Measurements from ENCODE around the gene MESP2. TPM values are rescaled to one million over a fixed set of nuclear protein-coding genes. Genes with fewer than 3 reads are reported as not detected.

The MESP2 gene
- total RNA-seq, 2 experiments from 2014 or later, result not detected

- no peaks in the 10 kb centered on the region for H3K4me1 Mint-ChIP-seq (ENCODE audit: low read depth)
- ATAC-seq, result no peak
- H3K27ac Mint-ChIP-seq, result no peak overlapping the region
- peaks cover 12% of the 10 kb centered on the region for H3K27me3 Mint-ChIP-seq (ENCODE audit: low read depth)
- ChIA-PET POLR2A (no interaction called here), CTCF (interaction anchor here (1.4 to 3.2 kb wide), 2 partner anchors 7 to 13 kb away, joined by 4 to 21 read pairs; no protein-coding TSS in a partner anchor)
- H3K36me3 Mint-ChIP-seq (ENCODE audit: low read depth), result no peaks in the 10 kb centered on the region
- H3K4me3 Mint-ChIP-seq, result no peak overlapping the region
- DNase-seq, result no peak
- no peaks in the 10 kb centered on the region for H3K9me3 Mint-ChIP-seq (ENCODE audit: insufficient read depth)
Measured at GRCh38 chr15:89747708-89748682, 28.1 kb upstream of the MESP2 start.

GRCh38 chr15:89749054-89749453, 27.1 kb upstream of the MESP2 start:
- CTCF ChIA-PET, result interaction anchor here (1.4 to 3.2 kb wide), 2 partner anchors 9 to 12 kb away, joined by 4 to 21 read pairs; no protein-coding TSS in a partner anchor
- H3K36me3 Mint-ChIP-seq (ENCODE audit: low read depth), result no peaks in the 10 kb centered on the region
- POLR2A ChIA-PET, result no interaction called here

DNA sequence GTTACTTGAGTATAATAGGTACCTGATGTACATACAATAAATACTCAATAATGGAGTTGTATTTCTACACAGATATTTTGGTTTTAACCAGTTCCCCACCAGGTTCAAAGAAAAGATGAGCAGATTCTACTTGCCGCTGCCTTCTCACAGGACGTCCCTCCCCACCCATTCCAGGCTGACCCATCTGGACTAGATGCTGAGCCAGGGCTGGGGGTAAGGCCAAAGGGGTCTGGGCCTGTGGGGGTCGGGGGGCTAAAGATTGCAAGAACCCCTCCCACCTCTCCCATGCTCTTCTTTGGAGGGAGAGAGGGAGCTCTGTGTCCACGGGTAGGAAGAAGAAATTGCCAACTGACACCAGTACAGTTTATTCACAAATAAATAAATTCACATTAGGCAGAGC, 26.6 kb upstream of the MESP2 start:
- Mint-ChIP-seq H3K27me3 (ENCODE audit: low read depth) (peaks cover 17% of the 10 kb centered on the region), H3K4me3 (peak overlapping the region; percentile 69), H3K9me3 (ENCODE audit: insufficient read depth) (no peaks in the 10 kb centered on the region), H3K36me3 (ENCODE audit: low read depth) (no peaks in the 10 kb centered on the region), H3K27ac (no peak overlapping the region), H3K4me1 (ENCODE audit: low read depth) (no peaks in the 10 kb centered on the region)
- ATAC-seq (no peak), DNase-seq (no peak)
- POLR2A ChIA-PET, result no interaction called here
- CTCF ChIA-PET, result interaction anchor here (1.4 to 3.2 kb wide), 2 partner anchors 9 to 12 kb away, joined by 4 to 21 read pairs; no protein-coding TSS in a partner anchor

More at GRCh38 chr15:89749054-89749453, 27.1 kb upstream of the MESP2 start:
- DNase-seq (no peak), ATAC-seq (no peak)
- no peaks in the 10 kb centered on the region for H3K4me1 Mint-ChIP-seq (ENCODE audit: low read depth)
- no peak overlapping the region for H3K4me3 Mint-ChIP-seq
- no peaks in the 10 kb centered on the region for H3K9me3 Mint-ChIP-seq (ENCODE audit: insufficient read depth)
- peaks cover 15% of the 10 kb centered on the region for H3K27me3 Mint-ChIP-seq (ENCODE audit: low read depth)
- H3K27ac Mint-ChIP-seq, result no peak overlapping the region

DNA sequence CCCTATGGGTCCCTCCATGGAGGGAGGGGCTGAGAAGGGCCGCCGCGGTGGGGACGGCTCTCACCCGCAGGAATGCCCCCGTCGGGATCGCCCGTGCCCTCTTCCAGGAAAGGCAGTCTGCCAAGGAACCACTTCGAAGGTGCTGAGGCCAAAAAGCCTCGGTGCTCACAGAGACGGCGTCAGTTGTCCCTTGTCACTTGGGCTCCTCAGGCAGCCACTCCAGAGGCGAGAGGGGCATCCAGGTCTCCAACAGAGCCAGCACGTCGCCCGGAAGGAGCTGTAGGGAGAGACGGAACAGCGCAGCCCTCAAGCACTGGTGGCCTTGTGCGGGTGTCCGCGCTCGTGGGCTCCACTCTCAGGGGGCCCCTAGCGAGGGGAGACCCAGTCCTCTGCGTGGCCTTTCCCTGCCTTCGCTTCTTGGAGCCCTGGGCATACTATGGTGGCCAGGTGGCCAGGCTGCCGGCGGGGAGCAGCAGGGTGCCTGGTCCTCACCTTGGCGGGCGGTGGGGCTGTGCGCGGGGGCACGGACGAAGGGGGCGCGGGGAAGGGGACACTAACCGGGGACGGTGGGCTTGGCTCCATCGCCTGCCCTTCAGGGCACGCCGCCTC, 26.1 kb upstream of the MESP2 start:
- CTCF ChIA-PET, result interaction anchor here (0.9 to 3.7 kb wide), 4 partner anchors 10 to 127 kb away, joined by 4 to 32 read pairs (median 16); no protein-coding TSS in a partner anchor
- POLR2A ChIA-PET, result no interaction called here
- H3K27ac Mint-ChIP-seq, result peak overlapping the region; percentile 55
- DNase-seq (no peak), ATAC-seq (peak; percentile 7)
- peaks cover 21% of the 10 kb centered on the region for H3K27me3 Mint-ChIP-seq (ENCODE audit: low read depth)
- H3K36me3 Mint-ChIP-seq (ENCODE audit: low read depth), result no peaks in the 10 kb centered on the region
- no peaks in the 10 kb centered on the region for H3K4me1 Mint-ChIP-seq (ENCODE audit: low read depth)
- no peaks in the 10 kb centered on the region for H3K9me3 Mint-ChIP-seq (ENCODE audit: insufficient read depth)
- peak overlapping the region; percentile 69 for H3K4me3 Mint-ChIP-seq

DNA sequence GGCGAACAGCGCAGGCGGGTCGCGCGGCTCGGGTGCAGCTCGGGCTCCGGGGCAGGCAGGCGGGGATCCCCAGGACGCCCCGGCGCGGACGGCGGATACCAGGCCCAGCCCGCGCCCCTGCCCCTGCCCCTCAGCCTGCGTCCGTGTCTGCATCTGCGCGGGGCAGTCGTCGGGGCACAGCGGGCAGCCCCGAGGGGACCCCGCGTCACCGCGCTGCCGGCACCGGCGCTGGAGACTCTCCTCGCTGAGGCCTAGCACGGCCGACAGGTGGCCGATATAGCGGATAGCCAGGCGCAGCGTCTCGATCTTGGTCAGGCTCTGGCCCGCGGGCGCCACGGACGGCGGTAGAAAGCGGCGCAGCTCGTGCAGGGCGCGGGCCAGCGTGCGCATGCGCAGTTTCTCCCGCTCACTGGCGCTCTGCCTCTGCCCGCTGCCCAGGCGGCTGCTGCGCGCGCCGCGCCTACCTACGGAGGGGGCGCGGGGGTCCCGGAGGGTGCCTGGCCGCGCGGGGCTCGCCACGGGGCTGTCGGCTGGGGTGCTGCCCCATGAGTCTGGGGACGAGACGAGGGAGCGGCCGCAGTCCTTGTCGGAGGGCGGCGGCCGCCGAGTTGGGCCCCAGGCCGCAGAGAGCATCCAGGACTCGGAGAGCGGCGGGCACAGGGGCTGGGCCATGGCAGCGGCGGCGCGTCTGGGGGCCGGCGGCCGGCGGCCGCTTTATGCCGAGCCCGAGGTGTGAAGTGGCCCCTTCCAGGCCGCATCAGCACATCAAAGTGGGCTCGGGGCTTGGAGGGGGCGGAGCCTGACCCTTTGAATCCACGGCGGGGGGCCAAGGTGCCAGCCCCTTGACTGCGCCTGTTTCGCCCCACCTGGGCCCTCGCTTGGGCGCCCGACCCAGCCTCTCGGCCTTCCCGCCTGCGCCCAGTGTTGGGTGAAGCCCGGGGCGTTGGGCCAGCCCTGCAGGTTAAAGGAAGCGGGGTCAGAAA, 25.3 kb upstream of the MESP2 start, which contains the start of gene MESP1:
Gene MESP1 (minus strand): TSS at position 690 of the 983 bp plus-strand sequence. CDS start 18 bp downstream, at position 672.
- no peaks in the 10 kb centered on the region for H3K9me3 Mint-ChIP-seq (ENCODE audit: insufficient read depth)
- CTCF ChIA-PET, result interaction anchor here (0.9 to 3.7 kb wide), 4 partner anchors 10 to 126 kb away, joined by 4 to 32 read pairs (median 16); no protein-coding TSS in a partner anchor
- no peaks in the 10 kb centered on the region for H3K36me3 Mint-ChIP-seq (ENCODE audit: low read depth)
- POLR2A ChIA-PET, result no interaction called here
- H3K27ac Mint-ChIP-seq, result peak within 1 kb of the TSS; percentile 64
- DNase-seq (peak; percentile 90), ATAC-seq (peak; percentile 96)
- no peaks in the 10 kb centered on the region for H3K4me1 Mint-ChIP-seq (ENCODE audit: low read depth)
- H3K4me3 Mint-ChIP-seq, result peak within 1 kb of the TSS; percentile 69
- H3K27me3 Mint-ChIP-seq (ENCODE audit: low read depth), result peaks cover 24% of the 10 kb centered on the region

DNA sequence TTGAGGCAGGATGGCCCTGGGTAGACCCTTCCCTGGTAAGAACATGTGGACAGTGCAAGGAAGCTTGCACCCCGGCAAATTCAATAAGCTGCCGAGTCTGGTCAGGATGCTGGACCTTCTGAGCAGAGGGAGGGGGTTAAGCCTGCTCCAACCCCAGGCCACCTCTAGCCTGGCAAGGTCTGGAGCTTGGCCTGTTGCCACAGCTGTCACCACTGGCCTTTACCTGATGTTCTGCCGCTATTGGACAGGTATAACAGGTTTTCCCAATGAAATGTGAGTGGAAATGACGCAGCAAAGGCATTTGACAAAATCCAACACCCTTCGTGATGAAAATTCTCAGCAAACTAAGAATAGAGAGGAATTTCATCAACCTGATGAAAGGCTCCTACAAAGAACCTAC, 24.4 kb upstream of the MESP2 start:
- Mint-ChIP-seq H3K4me3 (no peak overlapping the region), H3K36me3 (ENCODE audit: low read depth) (no peaks in the 10 kb centered on the region), H3K27ac (no peak overlapping the region), H3K9me3 (ENCODE audit: insufficient read depth) (no peaks in the 10 kb centered on the region), H3K27me3 (ENCODE audit: low read depth) (peaks cover 27% of the 10 kb centered on the region), H3K4me1 (ENCODE audit: low read depth) (no peaks in the 10 kb centered on the region)
- DNase-seq, result no peak
- no peak for ATAC-seq
- CTCF ChIA-PET, result interaction anchor here (1.7 to 4.3 kb wide), 3 partner anchors 9 to 123 kb away, joined by 5 to 32 read pairs (median 23); no protein-coding TSS in a partner anchor
- POLR2A ChIA-PET, result interaction anchor here (1.3 kb wide), 1 partner anchor 142 kb away, joined by 5 read pairs; the partner anchor contains the start of gene AP3S2

DNA sequence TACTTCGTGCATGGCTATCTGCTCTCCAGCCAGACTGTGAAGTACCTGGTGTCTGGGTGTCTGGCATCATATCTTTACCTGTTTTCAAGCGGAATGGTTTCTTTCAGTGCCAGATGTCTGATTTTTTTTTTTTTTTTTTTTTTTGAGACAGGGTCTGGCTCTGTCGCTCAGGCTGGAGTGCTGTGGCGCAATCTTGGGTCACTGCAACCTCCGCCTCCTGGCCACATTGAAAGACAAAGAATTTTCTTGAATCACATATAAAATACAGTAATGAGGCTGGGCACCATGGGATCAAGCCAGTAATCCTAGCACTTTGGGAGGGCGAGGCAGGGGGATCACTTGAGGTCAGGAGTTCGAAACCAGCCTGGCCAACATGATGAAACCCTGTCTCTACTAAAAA, 22.3 kb upstream of the MESP2 start:
- no peak for DNase-seq
- Mint-ChIP-seq H3K4me3 (no peak overlapping the region), H3K9me3 (ENCODE audit: insufficient read depth) (no peaks in the 10 kb centered on the region), H3K4me1 (ENCODE audit: low read depth) (no peaks in the 10 kb centered on the region), H3K27me3 (ENCODE audit: low read depth) (peaks cover 27% of the 10 kb centered on the region), H3K27ac (no peak overlapping the region), H3K36me3 (ENCODE audit: low read depth) (no peaks in the 10 kb centered on the region)
- ATAC-seq, result no peak
- CTCF ChIA-PET, result interaction anchor here (0.7 to 4.3 kb wide), 4 partner anchors 13 to 121 kb away, joined by 4 to 23 read pairs (median 4); no protein-coding TSS in a partner anchor
- POLR2A ChIA-PET, result no interaction called here

DNA sequence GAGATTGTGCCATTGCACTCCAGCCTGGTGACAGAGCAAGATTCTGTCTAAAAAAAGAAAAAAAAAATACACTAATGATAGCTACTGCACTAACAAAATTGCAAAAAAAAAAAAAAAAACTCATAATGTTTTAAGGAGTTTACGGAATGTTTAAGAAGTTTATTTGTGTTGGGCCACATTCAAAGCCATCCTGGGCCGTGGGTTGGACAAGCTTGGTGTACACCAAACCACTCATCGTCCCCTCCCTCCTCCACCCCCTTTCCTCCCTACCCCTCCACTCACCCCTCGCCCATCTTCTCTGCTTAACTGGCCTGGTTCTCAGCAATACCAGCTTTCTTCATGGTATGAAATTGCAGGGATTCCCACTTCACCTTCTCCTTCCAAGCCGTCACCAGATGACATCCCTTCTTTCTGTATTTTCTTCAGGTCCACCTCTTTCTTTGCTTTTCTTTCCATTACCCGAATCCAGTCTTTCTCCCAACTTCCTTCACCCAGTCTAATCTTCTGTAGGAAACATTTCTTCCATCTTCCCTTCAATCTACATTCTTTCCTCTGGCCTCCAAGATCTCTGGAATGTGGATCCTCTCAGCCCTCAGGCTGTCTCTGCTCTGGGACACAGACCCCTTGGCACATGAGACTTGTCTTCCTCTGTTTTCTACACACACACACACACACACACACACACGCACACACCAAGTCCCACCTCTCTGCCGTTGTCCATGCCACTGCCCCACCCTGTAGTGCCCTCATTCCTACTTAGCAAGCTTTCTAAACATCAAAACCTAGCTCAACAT, 21.6 kb upstream of the MESP2 start:
- CTCF ChIA-PET, result interaction anchor here (0.7 to 4.3 kb wide), 3 partner anchors 14 to 120 kb away, joined by 4 to 23 read pairs (median 8); no protein-coding TSS in a partner anchor
- H3K4me1 Mint-ChIP-seq (ENCODE audit: low read depth), result no peaks in the 10 kb centered on the region

DNA sequence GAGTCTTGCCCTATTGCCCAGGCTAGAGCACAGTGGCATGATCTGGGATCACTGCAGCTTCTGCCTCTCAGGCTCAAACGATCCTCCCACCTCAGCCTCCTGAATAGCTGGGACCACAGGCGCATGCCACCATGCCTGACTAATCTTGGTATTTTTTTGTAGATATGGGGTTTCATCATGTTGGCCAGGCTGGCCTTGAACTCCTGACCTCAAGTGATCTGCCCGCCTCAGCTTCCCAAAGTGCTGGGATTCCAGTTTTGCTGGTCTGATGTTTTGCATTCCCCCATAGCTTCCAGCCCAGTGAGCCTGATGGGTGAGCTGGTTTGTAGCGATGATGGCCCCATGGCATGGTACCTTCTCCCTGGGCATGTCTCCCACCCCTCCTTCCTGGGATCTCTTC, 20.4 kb upstream of the MESP2 start:
- H3K4me3 Mint-ChIP-seq, result no peak overlapping the region
- POLR2A ChIA-PET, result no interaction called here
- H3K9me3 Mint-ChIP-seq (ENCODE audit: insufficient read depth), result no peaks in the 10 kb centered on the region

More for the DNA sequence above, 21.6 kb upstream of the MESP2 start:
- Mint-ChIP-seq H3K27ac (no peak overlapping the region), H3K4me3 (no peak overlapping the region), H3K9me3 (ENCODE audit: insufficient read depth) (no peaks in the 10 kb centered on the region), H3K27me3 (ENCODE audit: low read depth) (peaks cover 27% of the 10 kb centered on the region), H3K36me3 (ENCODE audit: low read depth) (no peaks in the 10 kb centered on the region)
- no peak for ATAC-seq
- no peak for DNase-seq
- POLR2A ChIA-PET, result interaction anchor here (0.6 kb wide), 1 partner anchor 328 kb away, joined by 3 read pairs; no protein-coding TSS in a partner anchor

GRCh38 chr15:89756897-89757296, 19.2 kb upstream of the MESP2 start:
- DNase-seq, result no peak
- Mint-ChIP-seq H3K9me3 (ENCODE audit: insufficient read depth) (no peaks in the 10 kb centered on the region), H3K4me3 (no peak overlapping the region), H3K4me1 (ENCODE audit: low read depth) (peaks cover 5% of the 10 kb centered on the region), H3K36me3 (ENCODE audit: low read depth) (no peaks in the 10 kb centered on the region), H3K27ac (no peak overlapping the region), H3K27me3 (ENCODE audit: low read depth) (peaks cover 25% of the 10 kb centered on the region)
- ATAC-seq, result no peak
- CTCF ChIA-PET, result interaction anchor here (2.2 kb wide), 1 partner anchor 117 kb away, joined by 8 read pairs; no protein-coding TSS in a partner anchor
- POLR2A ChIA-PET, result no interaction called here

More for the DNA sequence above, 20.4 kb upstream of the MESP2 start:
- ATAC-seq, result no peak
- peaks cover 2% of the 10 kb centered on the region for H3K4me1 Mint-ChIP-seq (ENCODE audit: low read depth)
- H3K27me3 Mint-ChIP-seq (ENCODE audit: low read depth), result peaks cover 26% of the 10 kb centered on the region
- no peak for DNase-seq
- no peak overlapping the region for H3K27ac Mint-ChIP-seq
- no peaks in the 10 kb centered on the region for H3K36me3 Mint-ChIP-seq (ENCODE audit: low read depth)
- CTCF ChIA-PET, result interaction anchor here (2.2 to 4.3 kb wide), 2 partner anchors 15 to 119 kb away, joined by 8 to 23 read pairs; no protein-coding TSS in a partner anchor
